ENCODE measurements around the gene S100P. TPM values are rescaled to one million over a fixed set of nuclear protein-coding genes. Genes with fewer than 3 reads are reported as not detected.
A peak's percentile ranks its signal among the peaks of the same experiment; 100 is the strongest.

Gene S100P
- total RNA-seq, 2 donors from 2014 or later, result 0.35 TPM; not detected in 1

- Histone ChIP-seq H3K27me3 (no peaks in the 10 kb centered on the region), H3K4me3 (no peak overlapping the region), H3K27ac (no peak overlapping the region), H3K9me3 (no peaks in the 10 kb centered on the region), H3K36me3 (no peaks in the 10 kb centered on the region), H3K4me1 (peaks cover 0 to 24% of the 10 kb centered on the region in 2 donors)
- TF ChIP-seq CTCF (IDR thresholded peaks at IDR 0.05), result no peak
- no peak for DNase-seq (ENCODE audit: low spot score)
Observed at GRCh38 chr4:6727943-6728250, 34.2 kb downstream of the S100P start.

- Histone ChIP-seq H3K4me1 (peaks cover 0 to 28% of the 10 kb centered on the region in 2 donors), H3K27ac (no peak overlapping the region), H3K36me3 (no peaks in the 10 kb centered on the region), H3K27me3 (no peaks in the 10 kb centered on the region), H3K9me3 (no peaks in the 10 kb centered on the region), H3K4me3 (no peak overlapping the region)
- no peak for DNase-seq (ENCODE audit: low spot score)
- no peak for TF ChIP-seq CTCF (IDR thresholded peaks at IDR 0.05)
Observed at GRCh38 chr4:6728320-6729029, 34.8 kb downstream of the S100P start.

- Histone ChIP-seq H3K4me3 (no peak overlapping the region), H3K4me1 (peaks cover 0 to 28% of the 10 kb centered on the region in 2 donors), H3K36me3 (no peaks in the 10 kb centered on the region), H3K9me3 (no peaks in the 10 kb centered on the region), H3K27me3 (no peaks in the 10 kb centered on the region), H3K27ac (peak overlapping the region; percentile 35 to 62)
- TF ChIP-seq CTCF (IDR thresholded peaks at IDR 0.05), result no peak
- DNase-seq (ENCODE audit: low spot score), result peak; percentile 68
Observed at GRCh38 chr4:6730603-6731317, 37.1 kb downstream of the S100P start.

- Histone ChIP-seq H3K9me3 (no peaks in the 10 kb centered on the region), H3K4me3 (no peak overlapping the region), H3K4me1 (peaks cover 0 to 28% of the 10 kb centered on the region in 2 donors), H3K27ac (peak overlapping the region; percentile 35 to 62), H3K27me3 (no peaks in the 10 kb centered on the region), H3K36me3 (no peaks in the 10 kb centered on the region)
- no peak for DNase-seq (ENCODE audit: low spot score)
- TF ChIP-seq CTCF (IDR thresholded peaks at IDR 0.05), result no peak
Observed at GRCh38 chr4:6731318-6731675, 37.6 kb downstream of the S100P start.

- DNase-seq (ENCODE audit: low spot score), result no peak
- H3K9me3 ChIP-seq, result no peaks in the 10 kb centered on the region
- peaks cover 0 to 28% of the 10 kb centered on the region in 2 donors for H3K4me1 ChIP-seq
- H3K27me3 ChIP-seq, result no peaks in the 10 kb centered on the region
- TF ChIP-seq CTCF (IDR thresholded peaks at IDR 0.05), result no peak
- H3K27ac ChIP-seq, result peak overlapping the region; percentile 69 to 82
- no peaks in the 10 kb centered on the region for H3K36me3 ChIP-seq
- H3K4me3 ChIP-seq, result no peak overlapping the region
Observed at GRCh38 chr4:6731780-6732179, 38.1 kb downstream of the S100P start.
